NCI-H69 (cell line): ENCODE measurements around the gene RAD9B.
A peak's percentile ranks its signal among the peaks of the same experiment; 100 is the strongest.
"Not testable (repeated sequence)": the region's sequence is repeated elsewhere in the genome, so short reads cannot be mapped to it uniquely, and the experiment has no call there.

Source experiments
- DNase-seq: peaks from one replicate; lab custom pipeline; 2025; lab: John Stamatoyannopoulos, UW

RAD9B gene

DNA sequence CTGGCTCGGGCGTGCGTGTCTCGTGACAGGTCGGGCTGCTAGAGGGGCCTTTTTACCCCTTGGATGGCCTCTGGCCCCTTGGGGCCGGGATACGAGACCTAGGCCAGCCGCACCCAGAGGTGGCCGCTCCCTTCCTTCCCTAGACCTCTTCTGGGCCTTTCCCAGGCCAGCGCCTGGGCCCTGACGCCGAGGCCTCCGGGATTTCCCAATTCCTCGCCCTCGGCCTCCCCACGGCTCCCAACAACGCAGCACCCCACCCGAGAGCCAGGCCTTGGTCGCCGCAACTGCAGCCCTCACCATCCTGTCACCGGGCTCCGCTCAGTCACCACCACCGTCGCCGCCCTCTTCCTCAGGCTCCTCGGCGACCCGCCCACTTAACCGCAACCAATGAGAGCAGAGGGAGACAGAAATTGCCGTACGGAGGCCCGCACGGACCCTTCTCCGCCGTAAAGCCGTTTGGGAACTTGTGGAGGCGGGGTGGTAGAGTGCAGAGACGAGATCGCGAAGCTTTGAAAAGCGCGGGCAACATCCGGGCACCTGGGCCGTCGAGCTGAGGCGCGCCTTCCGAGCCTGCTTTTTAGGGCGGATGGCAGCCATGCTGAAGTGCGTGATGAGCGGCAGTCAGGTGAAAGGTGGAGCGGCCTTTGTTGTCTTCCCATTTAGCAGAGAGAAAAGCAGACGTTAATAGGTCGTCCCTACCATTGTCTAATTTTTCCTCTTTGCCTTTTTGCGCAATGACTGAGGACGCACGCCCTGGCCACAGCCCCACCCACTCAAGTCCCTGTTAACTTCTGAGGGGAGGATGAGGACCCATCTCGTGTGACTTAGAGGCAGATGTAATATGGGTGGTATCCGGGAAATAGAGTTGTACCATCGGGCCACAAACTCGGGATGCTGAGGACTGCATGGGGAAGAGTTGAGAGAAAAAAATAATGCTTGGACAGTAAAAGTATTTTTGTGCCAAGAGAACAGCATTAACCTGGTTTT lies at the start of gene RAD9B, which contains the start of gene VPS29:
TSS of gene RAD9B (plus strand) at position 580 of the 987 bp plus-strand sequence. CDS start at position 587, 7 bp downstream.
TSS of gene VPS29 (minus strand) at position 360 of the 987 bp plus-strand sequence. CDS start at position 300, 60 bp downstream.
- DNase-seq: peak; percentile 99

DNA sequence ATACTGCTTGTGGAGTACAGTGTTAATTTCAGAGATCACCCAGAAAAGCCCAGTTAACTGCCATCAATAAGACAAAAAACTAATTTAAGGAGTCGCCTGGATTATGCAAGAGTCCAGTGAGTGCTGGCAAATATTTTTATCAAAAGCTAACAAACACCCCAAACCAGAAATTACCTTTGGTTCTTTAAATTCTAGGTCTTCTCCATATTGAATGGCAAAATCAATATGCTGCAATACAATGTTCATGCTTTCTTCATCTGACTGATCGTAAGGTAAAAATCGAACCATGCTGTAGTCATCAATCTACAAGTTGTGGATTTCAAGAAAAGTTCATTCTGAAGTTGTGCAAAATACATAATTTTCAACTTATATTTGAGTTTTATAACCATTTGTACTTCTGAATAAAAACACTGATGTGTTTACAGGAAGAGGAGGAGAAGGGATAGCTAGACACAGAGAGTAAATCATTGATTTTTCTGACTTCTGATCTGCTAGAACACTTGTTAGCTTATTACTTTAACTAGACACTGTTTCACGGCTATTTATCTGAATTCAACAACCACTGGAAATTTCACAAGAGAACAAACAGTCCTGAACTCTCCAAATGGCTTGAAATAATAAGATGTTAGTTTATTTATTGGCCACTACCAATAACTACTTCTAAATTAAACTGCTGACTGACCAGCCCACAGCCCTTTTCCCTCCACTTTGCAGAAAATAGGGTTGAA lies 48.4 kb upstream of the RAD9B start:
- no peak for DNase-seq

DNA sequence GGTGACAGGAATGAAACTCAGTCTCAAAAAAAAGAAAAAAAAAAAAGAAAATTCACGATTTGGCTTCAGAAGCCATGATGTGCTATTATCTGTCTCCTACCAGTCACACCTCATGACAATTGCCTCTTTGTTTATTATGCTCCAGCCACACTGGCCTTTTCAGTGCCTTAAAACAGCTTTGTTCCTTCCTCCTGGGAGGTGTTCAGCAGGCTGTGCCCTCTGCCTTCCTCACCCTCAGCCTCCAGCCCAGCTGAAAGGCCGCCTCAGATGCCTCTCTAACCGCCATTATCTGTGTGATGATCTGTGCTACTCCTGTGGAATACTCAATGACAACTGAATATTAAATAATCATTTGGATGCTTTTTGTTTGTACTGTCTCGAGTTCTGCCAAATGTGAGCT lies 43.4 kb upstream of the RAD9B start:
- no peak for DNase-seq

DNA sequence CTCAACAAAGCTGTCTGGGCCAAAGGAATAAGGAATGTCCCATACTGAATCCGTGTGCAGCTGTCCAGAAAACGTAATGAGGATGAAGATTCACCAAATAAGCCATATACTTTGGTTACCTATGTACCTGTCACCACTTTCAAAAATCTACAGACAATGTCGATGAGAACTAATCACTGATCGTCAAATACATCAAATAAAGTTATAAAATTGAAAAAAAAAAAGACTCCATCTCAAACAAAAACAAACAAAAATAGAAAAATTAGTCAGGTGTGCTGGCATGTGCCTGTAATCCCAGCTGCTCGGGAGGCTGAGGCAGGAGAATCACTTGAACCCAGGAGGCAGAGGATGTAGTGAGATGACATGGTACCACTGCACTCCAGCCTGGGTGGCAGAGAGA lies 40.9 kb upstream of the RAD9B start:
- not testable (repeated sequence) for DNase-seq

DNA sequence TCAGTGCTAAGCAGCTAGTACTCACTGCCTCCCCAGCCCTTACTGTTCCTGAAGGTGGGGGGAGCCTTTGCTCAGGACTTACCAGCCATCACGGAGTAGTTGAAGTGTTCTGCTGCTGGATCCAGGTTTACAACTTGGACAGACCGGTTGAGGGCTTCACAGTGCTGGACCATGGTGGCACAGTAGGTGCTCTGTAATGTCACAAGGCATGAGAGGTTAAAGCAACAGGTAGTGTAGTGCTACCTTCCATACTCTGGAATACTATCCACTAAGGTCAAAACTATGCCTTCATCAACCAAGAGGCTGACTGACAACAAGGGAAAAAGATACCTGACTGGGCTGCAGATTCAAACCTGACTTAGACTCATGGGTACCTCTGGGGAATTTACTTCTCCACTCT lies 37.1 kb upstream of the RAD9B start:
- DNase-seq: no peak

DNA sequence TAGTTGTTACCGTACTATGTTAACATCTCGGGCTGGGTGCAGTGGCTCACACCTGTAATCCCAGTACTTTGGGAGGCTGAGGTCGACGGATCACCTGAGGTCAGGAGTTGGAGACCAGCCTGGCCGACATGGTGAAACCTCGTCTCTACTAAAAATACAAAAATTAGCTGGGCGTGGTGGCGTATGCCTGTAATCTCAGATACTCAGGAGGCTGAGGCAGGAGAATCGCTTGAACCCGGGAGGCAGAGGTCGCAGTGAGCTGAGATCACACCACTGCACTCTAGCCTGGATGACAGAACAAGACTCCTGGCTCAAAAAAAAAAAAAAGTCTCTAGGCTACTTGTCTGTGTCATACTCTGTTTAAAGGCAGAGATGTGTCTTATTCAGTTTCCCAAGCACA lies 36.4 kb upstream of the RAD9B start:
- DNase-seq: not testable (repeated sequence)

DNA sequence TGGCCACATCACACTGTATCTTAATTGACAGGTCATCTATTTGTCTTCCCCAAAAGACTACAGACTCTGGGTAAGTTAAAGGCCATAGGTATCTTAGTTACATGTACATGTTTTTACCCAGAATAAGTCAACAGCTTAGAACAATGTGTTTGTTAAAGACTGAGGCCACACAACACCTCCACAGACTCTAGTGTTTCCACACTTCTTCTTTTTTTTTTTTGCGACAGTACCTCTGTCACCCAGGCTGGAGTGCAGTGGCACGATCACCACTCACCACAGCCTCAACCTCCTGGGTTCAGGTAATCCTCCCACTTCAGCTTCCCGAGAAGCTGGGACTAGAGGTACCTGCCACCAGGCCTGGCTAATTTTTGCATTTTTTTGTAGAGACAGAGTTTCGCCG lies 35.3 kb upstream of the RAD9B start:
- DNase-seq: no peak

DNA sequence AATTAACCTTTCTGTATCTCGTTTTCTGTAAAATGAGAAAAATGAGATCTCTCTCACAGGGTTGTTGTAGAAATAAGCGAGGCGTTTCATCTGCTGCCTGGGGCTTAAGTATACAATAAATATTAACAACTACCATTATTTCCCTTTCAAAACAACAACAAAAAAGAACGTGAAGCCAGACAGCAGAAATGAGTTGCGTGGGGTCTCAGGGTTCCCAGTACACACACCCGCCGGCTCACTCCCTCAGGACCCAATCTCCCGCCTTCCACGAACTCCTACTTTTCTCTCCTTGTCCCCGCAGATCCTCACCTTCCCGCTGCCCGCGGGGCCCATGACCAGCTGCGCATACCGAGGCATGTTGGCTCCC lies 34.3 kb upstream of the RAD9B start:
- no peak for DNase-seq

DNA sequence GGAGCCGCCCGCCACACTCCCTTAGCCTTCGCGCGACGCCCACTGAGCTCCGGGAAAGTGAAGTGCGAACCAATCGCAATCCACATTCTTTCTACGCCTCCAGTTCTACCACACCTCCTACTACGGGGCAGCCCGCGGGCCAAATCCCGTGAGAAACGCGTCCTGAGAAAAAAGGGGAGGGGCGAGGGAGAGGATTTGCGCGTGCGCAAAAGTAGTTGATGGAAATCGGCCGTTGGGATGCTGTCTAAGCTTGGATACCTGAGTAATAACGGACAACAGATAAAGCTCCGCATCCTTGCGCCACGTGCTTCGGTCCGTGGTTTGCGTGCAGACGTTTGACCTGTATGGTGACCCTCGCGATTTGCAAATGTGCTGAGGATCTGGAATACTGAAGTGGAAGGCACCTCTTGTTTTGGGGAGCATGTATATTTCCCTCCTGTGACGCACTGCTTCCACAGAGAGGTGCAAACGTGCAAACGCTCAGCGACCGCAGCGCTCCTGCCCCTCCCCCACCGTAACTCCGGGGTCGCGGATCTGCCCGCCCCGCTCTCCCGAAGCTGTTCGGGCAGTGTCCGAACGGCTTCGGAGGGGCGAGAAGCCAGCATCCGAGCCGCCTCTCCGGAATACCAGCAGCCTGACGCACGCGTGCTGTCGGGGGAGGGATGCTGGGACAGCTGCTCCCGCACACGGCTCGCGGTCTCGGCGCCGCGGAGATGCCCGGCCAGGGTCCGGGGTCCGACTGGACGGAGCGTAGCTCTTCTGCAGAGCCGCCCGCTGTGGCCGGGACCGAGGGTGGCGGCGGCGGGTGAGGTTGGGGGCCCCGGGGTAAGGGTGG lies 33.7 kb upstream of the RAD9B start, which contains the start of the genes FAM216A and GPN3:
TSS of gene FAM216A (plus strand) at position 632 of the 835 bp plus-strand sequence. CDS start at position 663, 31 bp downstream.
TSS of gene GPN3 (minus strand) at position 44 of the 835 bp plus-strand sequence. CDS start 54 bp downstream, outside the sequence.
- DNase-seq: peak; percentile 99

DNA sequence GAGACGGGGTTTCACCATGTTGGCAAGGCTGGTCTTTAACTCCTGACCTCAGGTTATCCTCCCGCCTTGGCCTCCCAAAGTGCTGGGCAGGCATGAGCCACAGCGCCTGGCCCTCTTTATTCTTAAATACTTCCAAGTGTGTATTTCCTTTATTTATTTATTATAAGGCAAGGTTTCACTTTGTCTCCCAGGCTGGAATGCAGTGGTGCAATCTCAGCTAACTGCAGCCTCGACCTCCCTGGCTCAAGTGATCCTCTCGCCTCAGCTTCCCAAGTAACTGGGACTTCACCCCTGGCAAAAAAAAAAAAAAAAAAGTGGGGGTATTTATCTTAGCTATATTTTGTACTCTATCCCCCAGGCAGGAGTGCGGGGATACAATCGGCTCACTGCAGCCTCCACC lies 26.7 kb upstream of the RAD9B start:
- DNase-seq: no peak

DNA sequence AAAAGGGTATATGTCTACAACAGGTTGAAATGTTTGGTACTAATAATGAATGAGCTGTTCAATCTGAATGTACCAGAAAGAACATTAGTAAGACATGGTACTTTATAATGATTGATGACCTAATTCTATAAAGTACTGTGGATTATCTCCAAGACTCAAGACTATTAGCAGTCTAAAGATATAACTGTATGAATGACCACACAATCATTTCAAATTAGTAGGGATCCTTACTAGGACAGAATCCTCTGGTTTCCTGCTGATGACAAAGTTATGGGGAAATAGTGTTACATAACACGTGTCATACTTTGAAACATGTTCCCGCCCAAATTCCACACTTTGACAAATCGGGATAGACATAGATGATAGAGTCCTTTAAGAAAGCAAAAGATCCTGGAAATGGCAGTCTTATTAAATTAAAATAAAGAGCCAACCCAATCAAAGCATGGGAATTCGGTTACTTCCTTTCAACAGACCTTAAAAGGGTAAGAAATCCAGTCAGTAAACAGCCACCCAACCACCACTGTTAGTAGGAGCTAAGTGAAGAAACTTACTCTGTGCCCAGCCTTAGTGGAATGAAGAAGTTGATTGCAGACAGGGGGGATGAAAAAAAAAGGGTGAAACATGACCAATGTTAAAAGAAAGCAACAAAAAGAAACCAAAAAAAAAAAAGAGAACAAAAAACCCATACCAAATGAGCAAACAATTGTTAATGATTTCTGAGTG lies 3.0 kb upstream of the RAD9B start:
- DNase-seq: no peak

DNA sequence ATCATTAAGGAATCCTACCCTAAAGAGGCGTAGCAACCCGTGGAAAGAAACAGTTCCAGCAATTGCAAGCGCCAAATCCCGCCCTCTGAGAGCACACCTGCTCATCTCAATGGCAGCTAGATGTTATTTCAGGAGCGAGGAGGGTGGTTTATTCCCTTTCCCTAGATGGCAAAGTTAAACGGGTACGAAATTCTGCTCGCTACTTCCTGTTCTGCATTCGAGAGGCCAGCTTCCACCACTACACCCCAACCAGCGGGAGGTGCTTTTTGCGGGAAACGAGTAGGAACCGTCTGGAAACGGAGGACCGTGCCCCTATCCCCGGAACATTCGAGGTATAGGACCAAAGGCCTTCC lies 756 bp upstream of the RAD9B start:
- DNase-seq: peak; percentile 79

DNA sequence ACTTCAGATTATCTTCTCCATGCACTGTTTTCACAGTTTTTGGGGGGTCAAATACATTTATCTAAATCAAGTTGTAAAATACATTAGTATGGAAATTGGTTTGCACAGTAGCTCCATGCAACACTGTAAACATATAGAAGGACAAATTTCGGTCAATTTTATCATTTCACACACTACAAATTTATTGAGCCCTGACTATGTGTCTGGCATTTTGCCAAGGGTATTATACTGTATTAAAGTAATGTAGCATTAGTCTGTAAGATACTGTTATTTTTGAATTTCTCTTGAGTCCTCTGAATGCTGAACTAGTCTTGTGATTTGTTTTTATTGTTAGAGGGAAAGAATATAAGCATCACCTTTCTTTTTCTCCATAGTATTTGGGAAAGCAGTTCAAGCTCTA lies 1.3 kb downstream of the RAD9B start:
- no peak for DNase-seq

DNA sequence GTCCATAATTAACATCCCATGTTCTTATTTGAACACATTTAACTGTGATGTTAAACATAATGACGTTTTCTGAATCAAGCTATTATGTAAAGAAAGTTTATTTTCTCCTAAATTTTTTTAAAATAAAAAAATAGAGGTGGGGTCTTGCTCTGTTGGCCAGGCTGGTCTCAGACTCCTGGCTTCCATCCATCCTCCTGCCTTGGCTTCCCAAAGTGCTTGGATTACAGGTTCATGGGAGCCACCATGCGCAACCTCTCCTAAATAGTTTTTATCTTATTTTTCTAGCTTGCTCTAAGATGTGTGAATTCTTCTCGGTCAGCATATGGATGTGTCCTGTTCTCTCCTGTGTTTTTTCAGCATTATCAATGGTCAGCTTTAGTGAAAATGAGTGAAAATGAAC lies 3.2 kb downstream of the RAD9B start:
- DNase-seq: no peak

DNA sequence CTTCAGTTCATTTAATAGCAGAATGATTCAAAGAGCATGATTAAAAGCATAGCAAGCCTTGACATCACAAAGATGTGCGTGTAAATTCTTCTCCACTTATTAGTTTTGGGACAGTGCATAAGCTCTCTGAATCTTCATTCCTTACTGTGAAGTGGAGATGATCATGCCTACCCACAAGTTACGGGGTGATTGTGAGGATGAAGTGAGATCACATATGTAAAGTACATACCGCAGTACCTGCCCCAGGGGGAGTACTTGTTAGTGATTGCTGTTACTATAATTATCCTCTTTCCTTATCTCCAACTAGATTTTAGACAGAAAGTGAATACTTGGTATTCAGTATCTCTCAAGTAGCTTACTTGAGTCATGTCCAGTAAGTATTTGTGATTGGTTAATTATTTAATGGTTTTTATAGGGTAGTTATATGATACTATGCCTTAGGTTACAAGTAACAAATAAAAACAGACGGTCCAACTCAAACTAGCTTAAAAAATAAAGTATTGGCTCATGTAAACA lies 6.0 kb downstream of the RAD9B start:
- DNase-seq: no peak

DNA sequence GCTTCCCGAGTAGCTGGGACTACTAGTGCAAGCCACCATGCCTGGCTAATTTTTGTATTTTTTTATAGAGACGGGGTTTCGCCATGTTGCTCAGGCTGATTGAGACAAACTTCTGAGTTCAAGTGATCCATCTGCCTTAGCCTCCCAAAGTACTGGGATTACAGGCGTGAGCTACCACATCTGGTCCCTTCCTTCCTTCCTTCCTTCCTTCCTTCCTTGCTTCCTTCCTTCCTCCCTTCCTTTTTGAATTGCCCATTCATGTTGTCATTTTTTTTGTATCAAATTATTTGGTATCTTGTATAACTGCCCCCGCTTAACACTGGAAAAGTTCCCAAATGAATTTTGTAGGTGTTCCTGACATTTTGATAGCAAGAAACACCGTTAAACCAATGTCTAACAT lies 11.7 kb downstream of the RAD9B start:
- no peak for DNase-seq

DNA sequence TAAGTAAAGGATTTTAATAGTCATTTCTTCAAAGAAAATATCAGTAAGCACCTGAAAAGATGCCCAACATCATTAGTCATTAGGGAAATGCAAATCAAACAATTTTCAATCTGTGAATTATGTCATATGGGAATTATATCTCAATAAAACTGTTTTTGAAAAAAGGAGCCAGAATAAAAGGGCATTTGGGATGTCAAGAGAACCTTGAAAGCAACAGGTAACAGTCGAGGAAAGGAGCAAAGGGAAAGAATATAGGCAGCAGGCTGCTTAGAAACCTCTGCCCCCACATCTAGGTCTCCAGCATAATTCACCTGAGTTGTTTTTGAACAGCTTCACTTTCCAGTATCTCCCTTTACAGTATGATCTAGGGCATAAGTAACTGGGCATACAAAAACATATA lies 12.2 kb downstream of the RAD9B start:
- no peak for DNase-seq

DNA sequence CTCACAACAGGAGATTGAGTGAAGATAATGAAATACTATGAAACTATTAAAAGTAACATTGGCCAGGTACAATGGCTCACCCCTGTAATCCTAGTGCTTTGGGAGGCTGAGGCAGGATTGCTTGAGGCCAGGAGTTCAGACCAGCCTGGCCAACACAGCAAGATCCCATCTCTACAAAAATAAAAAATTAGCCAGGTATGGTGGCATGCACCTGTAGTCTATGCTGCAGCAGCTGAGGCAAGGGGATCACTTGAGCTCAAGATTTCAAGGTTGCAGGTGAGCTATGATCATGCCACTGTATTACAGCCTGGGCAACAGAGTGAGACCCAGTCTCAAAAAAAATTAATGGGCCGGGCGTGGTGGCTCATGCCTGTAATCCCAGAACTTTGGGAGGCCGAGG lies 14.9 kb downstream of the RAD9B start:
- no peak for DNase-seq

DNA sequence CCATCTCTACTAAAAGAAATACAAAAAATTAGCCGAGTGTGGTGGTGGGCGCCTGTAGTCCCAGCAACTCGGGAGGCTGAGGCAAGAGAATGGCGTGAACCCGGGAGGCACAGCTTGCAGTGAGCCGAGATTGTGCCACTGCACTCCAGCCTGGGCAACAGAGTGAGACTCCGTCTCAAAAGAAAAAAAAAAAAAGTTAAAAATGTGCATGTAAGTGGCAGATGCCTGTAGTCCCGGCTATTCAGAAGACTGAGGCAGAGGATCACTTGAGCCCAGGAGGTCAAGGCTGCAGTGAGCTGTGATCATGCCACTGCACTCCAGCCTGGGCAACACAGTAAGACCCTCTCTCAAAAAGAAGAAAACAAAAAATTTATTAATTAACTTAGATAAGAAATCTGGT lies 15.9 kb downstream of the RAD9B start:
- DNase-seq: not testable (repeated sequence)

DNA sequence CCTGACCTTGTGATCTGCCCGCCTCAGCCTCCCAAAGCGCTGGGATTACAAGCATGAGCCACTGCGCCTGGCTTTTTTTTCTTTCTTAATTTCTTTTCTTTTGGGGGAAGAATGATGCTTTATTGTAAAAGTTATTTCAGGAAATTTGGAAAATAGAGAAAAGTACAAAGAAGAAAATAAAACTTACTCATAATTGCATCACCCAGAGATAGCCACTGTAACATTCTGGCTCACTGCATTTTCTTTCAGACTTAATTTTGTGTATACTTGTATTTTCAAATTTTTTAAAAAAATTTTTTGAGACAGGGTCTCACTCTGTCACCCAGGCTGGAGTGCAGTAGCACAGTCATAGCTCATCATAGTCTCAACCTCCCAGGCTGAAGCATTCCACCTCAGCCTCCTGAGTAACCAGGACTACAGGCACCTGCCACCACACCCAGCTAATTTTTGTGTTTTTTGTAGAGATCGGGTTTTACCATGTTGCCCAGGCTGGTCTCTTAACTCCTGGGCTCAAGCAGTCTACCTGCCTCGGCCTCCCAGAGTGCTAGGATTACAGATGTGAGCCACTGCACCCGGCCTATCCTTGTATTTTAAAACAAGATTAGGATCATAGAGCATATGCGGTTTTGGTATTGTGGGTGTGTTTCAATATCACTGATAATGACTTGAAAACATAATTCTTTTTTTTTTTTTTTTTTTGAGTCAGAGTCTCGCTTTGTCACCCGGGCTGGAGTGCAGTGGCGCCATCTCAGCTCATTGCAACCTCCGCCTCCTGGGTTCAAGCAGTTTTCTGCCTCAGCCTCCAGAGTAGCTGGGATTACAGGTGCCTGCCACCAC lies 19.0 kb downstream of the RAD9B start:
- DNase-seq: not testable (repeated sequence)
